Calu3 (cell line): ENCODE data around the gene APOA1. TPM values are rescaled to one million over a fixed set of nuclear protein-coding genes. Genes with fewer than 3 reads are reported as not detected.

ENCODE experiments used
- BruUV-seq: library from RNA; stranded (reverse); fragments of 400-500 nt; replicated peaks from 2 replicates; lab custom pipeline; 2021; lab: Mats Ljungman, UMichigan
- CTCF ChIA-PET: fragments of 300-600 bp; sonication (Branson Sonifier 250); formaldehyde crosslinking; loops from one replicate; lab custom pipeline; 2022; ENCODE audit warnings: antibody characterized with exemption; lab: Charles Lee
- DNase-seq: peaks from one replicate; pipeline ENCODE4 v3.0.0; 2022
- H3K27ac Mint-ChIP-seq: one replicate; pipeline ENCODE4 v1.8.0; 2022; ENCODE audit warnings: mixed read lengths; ENCODE audit not compliant: unreplicated experiment
- H3K27me3 Mint-ChIP-seq: one replicate; pipeline ENCODE4 v1.8.0; 2022; ENCODE audit warnings: mixed read lengths; ENCODE audit not compliant: unreplicated experiment
- H3K36me3 Mint-ChIP-seq: one replicate; pipeline ENCODE4 v1.8.0; 2022; ENCODE audit warnings: mild to moderate bottlenecking, moderate library complexity, mixed read lengths; ENCODE audit not compliant: insufficient read depth, unreplicated experiment
- H3K4me1 Mint-ChIP-seq: one replicate; pipeline ENCODE4 v1.8.0; 2022; ENCODE audit warnings: mild to moderate bottlenecking, low read depth, mixed read lengths; ENCODE audit not compliant: unreplicated experiment
- H3K4me3 Mint-ChIP-seq: one replicate; pipeline ENCODE4 v1.8.0; 2022; ENCODE audit warnings: mild to moderate bottlenecking, low read depth, moderate library complexity, mixed read lengths; ENCODE audit not compliant: unreplicated experiment
- H3K9me3 Mint-ChIP-seq: one replicate; pipeline ENCODE4 v1.8.0; 2022; ENCODE audit warnings: low read depth, mixed read lengths; ENCODE audit not compliant: unreplicated experiment
- CTCF ChIP-seq: fragments of 200-600 bp; IDR thresholded peaks from one replicate; pipeline ENCODE4 v1.8.0; 2022; ENCODE audit warnings: antibody characterized with exemption; ENCODE audit not compliant: unreplicated experiment
- intact Hi-C: fragments of 100-400 bp; cut with micrococcal nuclease; formaldehyde crosslinking; loops from one replicate; pipeline ENCODE4 v1.10.0; 2022; ENCODE audit not compliant: unreplicated experiment
- total RNA-seq: library from RNA; stranded (reverse); gene quantifications from 2 replicates; pipeline ENCODE4 v1.2.3, GENCODE V29; 2022

APOA1 gene
- total RNA-seq, 1 experiment from 2014 or later = not detected

- Mint-ChIP-seq H3K27me3 (no peaks in the 10 kb centered on the region), H3K27ac (no peak overlapping the region), H3K4me3 (no peak overlapping the region), H3K36me3 (peaks cover 5% of the 10 kb centered on the region), H3K4me1 (no peaks in the 10 kb centered on the region), H3K9me3 (no peaks in the 10 kb centered on the region)
- DNase-seq = no peak
- TF ChIP-seq CTCF = no peak
- BruUV-seq = no TSS peak
- CTCF ChIA-PET = no interaction called here
- intact Hi-C loops = no loop called here
Observed at GRCh38 chr11:116844722-116845121, 7.3 kb upstream of the APOA1 start.

- peaks cover 5% of the 10 kb centered on the region for H3K36me3 Mint-ChIP-seq
- no peaks in the 10 kb centered on the region for H3K9me3 Mint-ChIP-seq
- no peak overlapping the region for H3K27ac Mint-ChIP-seq
- intact Hi-C loops = no loop called here
- no peaks in the 10 kb centered on the region for H3K27me3 Mint-ChIP-seq
- H3K4me3 Mint-ChIP-seq = no peak overlapping the region
- no TSS peak for BruUV-seq
- no peak for TF ChIP-seq CTCF
- CTCF ChIA-PET = no interaction called here
- no peak for DNase-seq
- H3K4me1 Mint-ChIP-seq = no peaks in the 10 kb centered on the region
Observed at GRCh38 chr11:116843661-116844060, 6.2 kb upstream of the APOA1 start.

- Mint-ChIP-seq H3K27me3 (no peaks in the 10 kb centered on the region), H3K9me3 (no peaks in the 10 kb centered on the region), H3K4me3 (no peak overlapping the region), H3K36me3 (peaks cover 5% of the 10 kb centered on the region), H3K27ac (no peak overlapping the region), H3K4me1 (no peaks in the 10 kb centered on the region)
- DNase-seq = peak; percentile 8
- no peak for TF ChIP-seq CTCF
- intact Hi-C loops = no loop called here
- BruUV-seq = no TSS peak
- CTCF ChIA-PET = no interaction called here
Observed at GRCh38 chr11:116842909-116843308, 5.5 kb upstream of the APOA1 start.

- H3K27me3 Mint-ChIP-seq = no peaks in the 10 kb centered on the region
- no peaks in the 10 kb centered on the region for H3K9me3 Mint-ChIP-seq
- CTCF ChIA-PET = no interaction called here
- no peaks in the 10 kb centered on the region for H3K4me1 Mint-ChIP-seq
- TF ChIP-seq CTCF = no peak
- no peak for DNase-seq
- H3K4me3 Mint-ChIP-seq = no peak overlapping the region
- BruUV-seq = no TSS peak
- intact Hi-C loops = no loop called here
- peaks cover 5% of the 10 kb centered on the region for H3K36me3 Mint-ChIP-seq
- H3K27ac Mint-ChIP-seq = no peak overlapping the region
Observed at GRCh38 chr11:116842117-116842516, 4.7 kb upstream of the APOA1 start.
